K562 (cell line): Measurements from ENCODE around the gene MELK. TPM values are rescaled to one million over a fixed set of nuclear protein-coding genes. Genes with fewer than 3 reads are reported as not detected.
"Not testable (repeated sequence)": the region's sequence is repeated elsewhere in the genome, so short reads cannot be mapped to it uniquely, and the experiment has no call there.

ENCODE experiments used
- ATAC-seq: fragments of 200-7000 bp; cut with Tn5 transposase; 3 replicates; pipeline ENCODE4 v1.9.1; 2020; ENCODE audit warnings: moderate library complexity
- BruUV-seq: library from RNA; stranded (reverse); fragments of 400-500 nt; replicated peaks from 2 replicates; lab custom pipeline; 2021; lab: Mats Ljungman, UMichigan
- CTCF ChIA-PET: fragments of 300-600 bp; formaldehyde crosslinking; extraction: SDS; loops from one replicate; lab custom pipeline; 2021; ENCODE audit warnings: low intra/inter-chr PET ratio; lab: Yijun Ruan, JAX
- POLR2A ChIA-PET: fragments of 300-600, 350-650 bp; sonication (Branson Sonifier 250); formaldehyde crosslinking; extraction: SDS; loops from one replicate; lab custom pipeline; 2021; ENCODE audit warnings: antibody characterized with exemption, inconsistent platforms; lab: Yijun Ruan, JAX
- DNase-seq, 4 experiments: peaks; one replicate each; pipeline versions ENCODE4 v3.0.0 to v3.0.0-alpha.2; 2011 to 2018; ENCODE audit warnings: low spot score in 3 of 4, mixed read lengths in 3 of 4; ENCODE audit errors: extremely low read depth in 1 of 4
- FAIRE-seq: peaks from 2 replicates; lab custom pipeline; 2011; peaks lifted over from hg19 to GRCh38; lab: Jason Lieb, UNC
- H2AFZ ChIP-seq: 2 replicates; pipeline ENCODE4 v1.6.0; 2011; ENCODE audit warnings: low read depth, low read length, control low read depth, inconsistent platforms
- H3K27ac ChIP-seq: fragments of 200-600 bp; 3 replicates; pipeline ENCODE4 v1.8.0; 2011; ENCODE audit warnings: low read depth, mild to moderate bottlenecking, control low read depth, inconsistent platforms, low read length, moderate library complexity, mixed read lengths; ENCODE audit errors: extremely low read depth
- H3K27me3 ChIP-seq, 2 experiments: fragments of 300-600 bp in 1 of 2; 2 replicates in 1 of 2; 3 replicates in 1 of 2; pipeline versions ENCODE4 v1.6.0 to v1.8.0; 2011; ENCODE audit warnings: inconsistent platforms in 2 of 2, low read length in 2 of 2, mild to moderate bottlenecking in 1 of 2, mixed read lengths in 1 of 2, moderate library complexity in 1 of 2; ENCODE audit not compliant: control insufficient read depth in 2 of 2, insufficient read depth in 2 of 2
- H3K36me3 ChIP-seq: fragments of 300-600 bp; 3 replicates; pipeline ENCODE4 v1.8.0; 2011; ENCODE audit warnings: mild to moderate bottlenecking, low read length, inconsistent platforms; ENCODE audit not compliant: control insufficient read depth, insufficient read depth
- H3K4me1 ChIP-seq, 2 experiments: fragments of 200-600 bp in 1 of 2; replicated peaks in 1 of 2; 2 replicates in 1 of 2; 3 replicates in 1 of 2; pipeline versions ENCODE4 v1.5.1 to v1.8.0; 2011; ENCODE audit warnings: inconsistent platforms in 2 of 2, low read length in 2 of 2, mild to moderate bottlenecking in 1 of 2, mixed read lengths in 1 of 2, moderate library complexity in 1 of 2; ENCODE audit not compliant: control insufficient read depth in 2 of 2, insufficient read depth in 2 of 2
- H3K4me2 ChIP-seq: 2 replicates; pipeline ENCODE4 v1.6.1; 2011; ENCODE audit warnings: low read length, control low read depth, inconsistent platforms, mixed read lengths; ENCODE audit not compliant: insufficient read depth
- H3K4me3 ChIP-seq: fragments of 200-600 bp; sonication (generic), shearing (Covaris generic); 2 replicates; pipeline ENCODE4 v1.5.1; 2016; ENCODE audit warnings: control low read depth, inconsistent platforms
- H3K79me2 ChIP-seq: fragments of 200-600 bp; 3 replicates; pipeline ENCODE4 v1.8.0; 2011; ENCODE audit warnings: low read length, inconsistent platforms; ENCODE audit not compliant: control insufficient read depth, insufficient read depth
- H3K9ac ChIP-seq, 2 experiments: 2 replicates each; pipeline versions ENCODE4 v1.6.0 to v1.6.1; 2011; ENCODE audit warnings: low read depth in 2 of 2, low read length in 2 of 2, control low read depth in 1 of 2, inconsistent platforms in 1 of 2, mild to moderate bottlenecking in 1 of 2, mixed read lengths in 1 of 2; ENCODE audit not compliant: insufficient read depth in 1 of 2
- H3K9me1 ChIP-seq: one replicate; pipeline ENCODE4 v1.6.0; 2011; ENCODE audit warnings: inconsistent platforms, mild to moderate bottlenecking, low read length, moderate library complexity; ENCODE audit not compliant: control insufficient read depth, insufficient read depth
- H3K9me3 ChIP-seq: replicated peaks from 2 replicates; pipeline ENCODE4 v1.5.1; 2011; ENCODE audit warnings: low read depth, low read length, inconsistent platforms; ENCODE audit not compliant: control insufficient read depth, insufficient read depth
- H4K20me1 ChIP-seq: replicated peaks from 2 replicates; pipeline ENCODE4 v1.6.1; 2011; ENCODE audit warnings: low read length, inconsistent platforms, mixed read lengths; ENCODE audit not compliant: control insufficient read depth, insufficient read depth
- L3MBTL2 ChIP-seq: fragments of 450-650 bp; IDR thresholded peaks from 2 replicates; pipeline ENCODE4 v1.6.1; 2016; ENCODE audit warnings: mild to moderate bottlenecking, moderate library complexity
- WGBS: fragments of 100-300 bp; shearing (Covaris generic); methylation state at CpG from one replicate; pipeline ENCODE4 v1.1.6; 2016; ENCODE audit warnings: low coverage, mixed read lengths; ENCODE audit not compliant: insufficient coverage; ENCODE audit errors: missing lambda C conversion rate; 5-methylcytosine and 5-hydroxymethylcytosine counted together
- in situ Hi-C: fragments of 300-500 bp; cut with MboI; formaldehyde crosslinking; loops from 4 replicates; pipeline ENCODE4 v1.15.0; 2018; ENCODE audit warnings: inconsistent platforms, mixed read lengths
- intact Hi-C: fragments of 100-400 bp; cut with micrococcal nuclease; formaldehyde crosslinking; loops from 2 replicates; pipeline ENCODE4 v1.14.2; 2022
- polyA plus RNA-seq, 8 experiments: library from polyadenylated mRNA; depleted of rRNA in 4 of 8; stranded (reverse) in 5 of 8; unstranded in 3 of 8; fragments of >200 nt; fragmentation: Nextera tagmentation in 2 of 8; fragmentation: Illumina TruSeq in 1 of 8; extraction: Ambion mirVana in 2 of 8; extraction: Trizol in 1 of 8; gene quantifications; 2 replicates each; pipeline versions ENCODE4 v1.2.1 to v1.2.3, GENCODE V29; 2011 to 2014; ENCODE audit warnings: inconsistent platforms in 1 of 8, missing spikeins in 1 of 8
- total RNA-seq, 7 experiments: library from RNA; depleted of rRNA in 6 of 7; stranded (reverse); fragments of >200 nt in 6 of 7; fragmentation: Illumina TruSeq in 2 of 7; extraction: Trizol in 2 of 7; gene quantifications; 2 replicates each; pipeline versions ENCODE4 v1.2.1 to v1.2.3, GENCODE V29; 2011 to 2021; ENCODE audit warnings: low replicate concordance in 1 of 7
- TF ChIP-seq, protein P1 (sequence below): IDR thresholded peaks from 2 replicates; pipeline ENCODE4 v1.6.1; 2016; ENCODE audit warnings: missing genetic modification characterization, missing compliant biosample characterization

MELK gene
- total and polyA plus RNA-seq, 9 of the 15 experiments (the other 6 are each of a cell fraction or from before 2014, with no cell fraction given) = 33.3 to 57.3 (median 43.8) TPM

DNA sequence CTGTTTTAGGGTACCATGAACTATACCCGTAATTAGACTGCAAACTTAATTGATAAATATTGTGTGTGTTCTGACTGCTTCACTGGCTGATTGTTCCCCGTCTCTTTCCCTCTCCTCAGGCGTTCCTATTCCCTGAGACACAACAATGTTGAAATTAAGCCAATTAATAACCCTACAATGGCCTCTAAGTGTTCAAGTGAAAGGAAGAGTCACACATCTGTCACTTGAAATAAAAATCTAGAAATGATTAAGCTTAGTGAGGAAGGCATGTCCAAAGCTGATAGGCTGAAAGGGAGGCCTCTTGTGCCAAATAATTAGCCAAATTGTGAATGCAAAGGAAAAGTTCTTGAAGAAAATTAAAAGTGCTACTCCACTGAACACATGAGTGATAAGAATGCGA is 4.0 kb upstream of the MELK start:
- H3K9me1 ChIP-seq, CTCF ChIA-PET, H3K27ac ChIP-seq, H3K4me3 ChIP-seq, H3K4me2 ChIP-seq, in situ Hi-C loops, ATAC-seq, H2AFZ ChIP-seq, H3K27me3 ChIP-seq, POLR2A ChIA-PET, H3K9ac ChIP-seq, H3K4me1 ChIP-seq, BruUV-seq, H3K9me3 ChIP-seq, FAIRE-seq, DNase-seq, H3K36me3 ChIP-seq, H4K20me1 ChIP-seq: not testable (repeated sequence)
- intact Hi-C loops = loop anchor here (2.0 kb wide), 1 partner anchor 160 kb away; no protein-coding TSS in a partner anchor
- WGBS = 63% methylated on average over 3 of the region's 4 CpGs
- H3K79me2 ChIP-seq = peaks cover 11% of the 10 kb centered on the region

DNA sequence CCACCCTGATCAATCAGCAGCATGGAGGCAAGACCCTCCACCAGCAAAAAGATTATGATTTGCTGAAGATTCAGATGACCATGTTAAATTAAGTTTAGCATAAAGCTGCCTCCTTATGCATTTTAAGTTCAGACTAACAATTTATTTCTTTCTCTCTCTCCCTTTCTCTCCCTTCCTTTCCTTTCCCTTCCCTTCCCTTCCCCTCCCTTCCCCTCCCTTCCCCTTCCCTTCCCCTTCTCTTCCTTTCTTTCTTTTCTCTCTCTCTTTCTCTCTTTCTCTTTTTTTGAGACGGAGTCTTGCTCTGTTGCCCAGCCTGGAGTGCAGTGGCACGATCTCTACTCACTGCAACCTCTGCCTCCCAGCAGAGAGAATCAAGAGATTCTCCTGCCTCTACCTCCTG is 1.4 kb upstream of the MELK start:
- no CpG with 5 or more reads among the region's 2 CpGs for WGBS

More for the DNA sequence above, 1.4 kb upstream of the MELK start:
- ATAC-seq (no peak), FAIRE-seq (no peak), DNase-seq (no peak)
- Histone ChIP-seq H3K4me2 (no peak overlapping the region), H3K9ac (no peak overlapping the region), H3K4me1 (peaks cover 10% of the 10 kb centered on the region in 2 experiments; a peak in 2 of 5 replicates), H3K4me3 (no peak overlapping the region), H3K27ac (no peak overlapping the region), H3K36me3 (peaks cover 5% of the 10 kb centered on the region; the same call in 1 of the 3 replicates), H4K20me1 (no peaks in the 10 kb centered on the region), H3K9me1 (peaks cover 3% of the 10 kb centered on the region), H3K27me3 (no peaks in the 10 kb centered on the region), H3K9me3 (no peaks in the 10 kb centered on the region), H3K79me2 (peaks cover 37% of the 10 kb centered on the region), H2AFZ (0 out of 2 replicates have a peak overlapping the region, but pooled peaks have one; percentile 14)
- CTCF ChIA-PET = no interaction called here
- in situ Hi-C loops (no loop called here), intact Hi-C loops (no loop called here)
- POLR2A ChIA-PET = no interaction called here
- TF ChIP-seq, protein P1, sequence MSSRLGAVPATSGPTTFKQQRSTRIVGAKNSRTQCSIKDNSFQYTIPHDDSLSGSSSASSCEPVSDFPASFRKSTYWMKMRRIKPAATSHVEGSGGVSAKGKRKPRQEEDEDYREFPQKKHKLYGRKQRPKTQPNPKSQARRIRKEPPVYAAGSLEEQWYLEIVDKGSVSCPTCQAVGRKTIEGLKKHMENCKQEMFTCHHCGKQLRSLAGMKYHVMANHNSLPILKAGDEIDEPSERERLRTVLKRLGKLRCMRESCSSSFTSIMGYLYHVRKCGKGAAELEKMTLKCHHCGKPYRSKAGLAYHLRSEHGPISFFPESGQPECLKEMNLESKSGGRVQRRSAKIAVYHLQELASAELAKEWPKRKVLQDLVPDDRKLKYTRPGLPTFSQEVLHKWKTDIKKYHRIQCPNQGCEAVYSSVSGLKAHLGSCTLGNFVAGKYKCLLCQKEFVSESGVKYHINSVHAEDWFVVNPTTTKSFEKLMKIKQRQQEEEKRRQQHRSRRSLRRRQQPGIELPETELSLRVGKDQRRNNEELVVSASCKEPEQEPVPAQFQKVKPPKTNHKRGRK (tag) = peak; percentile 57; the same call in 1 of the 2 replicates
- no peak for TF ChIP-seq L3MBTL2
- no TSS peak for BruUV-seq
